Peyer's patch (tissue), 4 donors: ENCODE data around the gene MEP1B.

Source experiments
- POLR2A ChIP-seq, 2 donors: fragments of 450-650 bp; IDR thresholded peaks; one replicate each; pipeline ENCODE4 v1.5.1; 2017; ENCODE audit warnings: antibody characterized with exemption in 2 of 2, mild to moderate bottlenecking in 2 of 2, moderate library complexity in 2 of 2
- TF ChIP-seq, protein P1 (sequence below), 6 experiments: fragments of 450-650 bp in 4 of 6; fragments of 200-600 bp in 2 of 6; sonication (generic) in 1 of 6; IDR thresholded peaks; one replicate each; pipeline ENCODE4 v1.5.1; 2017 to 2019; ENCODE audit warnings: antibody characterized with exemption in 6 of 6, mild to moderate bottlenecking in 3 of 6, moderate library complexity in 1 of 6

DNA sequence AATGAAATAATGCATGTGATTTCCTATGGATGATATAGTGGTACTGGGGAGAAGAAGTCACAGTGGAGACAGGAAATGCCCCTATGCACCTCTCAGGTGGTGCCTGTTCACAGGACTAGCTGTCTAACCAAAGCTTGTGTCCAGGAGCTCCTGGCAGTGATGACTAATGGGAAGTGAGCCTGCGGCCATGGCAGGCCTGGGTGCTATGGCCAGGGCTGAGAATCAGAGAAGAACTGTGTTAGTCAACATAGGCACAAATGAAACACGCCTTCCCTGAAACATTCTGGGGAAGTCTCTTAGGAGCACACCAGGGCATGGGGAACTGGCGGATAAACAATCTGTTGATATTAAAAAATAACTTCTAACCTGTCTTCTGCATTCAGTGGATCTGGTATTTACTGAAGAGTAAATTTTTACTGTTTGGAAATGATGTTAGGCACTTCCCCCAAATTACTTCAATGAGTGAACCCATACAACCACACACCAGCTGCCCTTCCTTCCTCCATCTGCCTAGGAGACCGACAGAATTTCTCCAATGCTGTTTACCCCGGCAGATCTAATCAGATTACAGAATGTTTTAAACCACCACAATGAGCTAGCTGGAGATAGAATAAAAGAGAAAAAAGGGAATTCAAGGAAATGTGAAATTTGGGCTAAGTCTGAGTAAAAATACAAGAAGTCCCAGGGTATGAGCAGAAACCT, 67.4 kb downstream of the MEP1B start:
- TF ChIP-seq, protein P1, sequence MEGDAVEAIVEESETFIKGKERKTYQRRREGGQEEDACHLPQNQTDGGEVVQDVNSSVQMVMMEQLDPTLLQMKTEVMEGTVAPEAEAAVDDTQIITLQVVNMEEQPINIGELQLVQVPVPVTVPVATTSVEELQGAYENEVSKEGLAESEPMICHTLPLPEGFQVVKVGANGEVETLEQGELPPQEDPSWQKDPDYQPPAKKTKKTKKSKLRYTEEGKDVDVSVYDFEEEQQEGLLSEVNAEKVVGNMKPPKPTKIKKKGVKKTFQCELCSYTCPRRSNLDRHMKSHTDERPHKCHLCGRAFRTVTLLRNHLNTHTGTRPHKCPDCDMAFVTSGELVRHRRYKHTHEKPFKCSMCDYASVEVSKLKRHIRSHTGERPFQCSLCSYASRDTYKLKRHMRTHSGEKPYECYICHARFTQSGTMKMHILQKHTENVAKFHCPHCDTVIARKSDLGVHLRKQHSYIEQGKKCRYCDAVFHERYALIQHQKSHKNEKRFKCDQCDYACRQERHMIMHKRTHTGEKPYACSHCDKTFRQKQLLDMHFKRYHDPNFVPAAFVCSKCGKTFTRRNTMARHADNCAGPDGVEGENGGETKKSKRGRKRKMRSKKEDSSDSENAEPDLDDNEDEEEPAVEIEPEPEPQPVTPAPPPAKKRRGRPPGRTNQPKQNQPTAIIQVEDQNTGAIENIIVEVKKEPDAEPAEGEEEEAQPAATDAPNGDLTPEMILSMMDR (IDR thresholded peaks at IDR 0.05): no peak
- TF ChIP-seq POLR2A (IDR thresholded peaks at IDR 0.05): no peak
